Neural cell (in vitro differentiated cells): ENCODE results near the gene PACSIN2. TPM values are rescaled to one million over a fixed set of nuclear protein-coding genes. Genes with fewer than 3 reads are reported as not detected.

Experiments
- H2AFZ ChIP-seq: fragments of 200-600, 300-800 bp; sonication (generic), shearing (Covaris generic); 2 replicates; pipeline ENCODE4 v1.6.0; 2014; ENCODE audit warnings: low read depth, mild to moderate bottlenecking, antibody characterized with exemption, low read length, moderate library complexity
- H3F3A ChIP-seq: fragments of 200-600 bp; shearing (Covaris generic); 2 replicates; pipeline ENCODE4 v1.6.1; 2016; ENCODE audit warnings: mild to moderate bottlenecking, moderate library complexity, mixed read lengths, antibody characterized with exemption, low read length; ENCODE audit not compliant: insufficient read depth, poor library complexity, severe bottlenecking
- H3K27ac ChIP-seq: fragments of 200-600, 300-800 bp; sonication (generic), shearing (Covaris generic); 2 replicates; pipeline ENCODE4 v1.5.1; 2014; ENCODE audit warnings: mild to moderate bottlenecking, low read length, moderate library complexity
- H3K27me3 ChIP-seq: fragments of 300-800, 200-600 bp; sonication (generic), shearing (Covaris generic); 2 replicates; pipeline ENCODE4 v1.6.0; 2014; ENCODE audit warnings: mild to moderate bottlenecking, low read depth, low read length, moderate library complexity; ENCODE audit not compliant: insufficient read depth
- H3K36me3 ChIP-seq: fragments of 300-800, 200-600 bp; sonication (generic), shearing (Covaris generic); 2 replicates; pipeline ENCODE4 v1.5.1; 2014; ENCODE audit warnings: mild to moderate bottlenecking, antibody characterized with exemption, low read length, moderate library complexity; ENCODE audit not compliant: insufficient read depth
- H3K4me2 ChIP-seq: fragments of 300-800, 200-600 bp; sonication (generic), shearing (Covaris generic); 2 replicates; pipeline ENCODE4 v1.6.0; 2014; ENCODE audit warnings: mild to moderate bottlenecking, low read length
- H3K4me3 ChIP-seq: fragments of 300-800, 200-600 bp; sonication (generic), shearing (Covaris generic); 2 replicates; pipeline ENCODE4 v1.5.1; 2014; ENCODE audit warnings: mild to moderate bottlenecking, low read length, moderate library complexity
- H3K79me2 ChIP-seq: fragments of 200-600 bp; shearing (Covaris generic); replicated peaks from 2 replicates; pipeline ENCODE4 v1.6.0; 2014; ENCODE audit warnings: mild to moderate bottlenecking, low read length, moderate library complexity; ENCODE audit not compliant: insufficient read depth
- H3K9ac ChIP-seq: fragments of 300-800, 200-600 bp; sonication (generic), shearing (Covaris generic); 2 replicates; pipeline ENCODE4 v1.6.1; 2016; ENCODE audit warnings: mild to moderate bottlenecking, low read length, mixed read lengths
- H3K9me2 ChIP-seq: fragments of 200-600 bp; shearing (Covaris generic); 2 replicates; pipeline ENCODE4 v1.6.1; 2016; ENCODE audit warnings: mild to moderate bottlenecking, low read length, mixed read lengths; ENCODE audit not compliant: insufficient read depth
- H3K9me3 ChIP-seq: fragments of 200-600, 300-800 bp; sonication (generic), shearing (Covaris generic); 2 replicates; pipeline ENCODE4 v1.6.1; 2016; ENCODE audit warnings: mild to moderate bottlenecking, mixed run types, low read length, moderate library complexity, mixed read lengths
- H4K20me1 ChIP-seq: fragments of 200-600 bp; shearing (Covaris generic); 2 replicates; pipeline ENCODE4 v1.6.1; 2016; ENCODE audit warnings: mild to moderate bottlenecking, mixed run types; ENCODE audit not compliant: insufficient read depth
- EP300 ChIP-seq: fragments of 450-650 bp; conservative IDR thresholded peaks from 2 replicates; pipeline ENCODE4 v1.6.1; 2014; ENCODE audit warnings: antibody characterized with exemption, mild to moderate bottlenecking, moderate library complexity; ENCODE audit not compliant: poor library complexity, severe bottlenecking
- EZH2 ChIP-seq: fragments of 200-600, 300-800 bp; shearing (Covaris generic), sonication (generic); IDR thresholded peaks from 2 replicates; pipeline ENCODE4 v1.6.1; 2014; ENCODE audit warnings: antibody characterized with exemption, low read length, borderline replicate concordance, mild to moderate bottlenecking; ENCODE audit not compliant: insufficient read depth, poor library complexity, severe bottlenecking
- MXI1 ChIP-seq: fragments of 450-650 bp; conservative IDR thresholded peaks from 2 replicates; pipeline ENCODE4 v1.6.1; 2014; ENCODE audit warnings: antibody characterized with exemption, mild to moderate bottlenecking; ENCODE audit not compliant: poor library complexity, severe bottlenecking
- POLR2AphosphoS5 ChIP-seq: IDR thresholded peaks from 2 replicates; pipeline ENCODE4 v1.6.1; 2012
- RAD21 ChIP-seq: fragments of 450-650 bp; conservative IDR thresholded peaks from 2 replicates; pipeline ENCODE4 v1.6.1; 2014; ENCODE audit warnings: antibody characterized with exemption, mild to moderate bottlenecking, moderate library complexity
- SMC3 ChIP-seq: fragments of 450-650 bp; conservative IDR thresholded peaks from 2 replicates; pipeline ENCODE4 v1.6.1; 2014; ENCODE audit warnings: antibody characterized with exemption, mild to moderate bottlenecking, moderate library complexity; ENCODE audit not compliant: poor library complexity
- TAF1 ChIP-seq: IDR thresholded peaks from 2 replicates; pipeline ENCODE4 v1.6.1; 2012; ENCODE audit warnings: low read depth
- polyA plus RNA-seq: library from polyadenylated mRNA; depleted of rRNA; stranded (reverse); fragments of >200 nt; gene quantifications from 2 replicates; pipeline ENCODE4 v1.2.3, GENCODE V29; 2014
- TF ChIP-seq, protein P1 (sequence below): IDR thresholded peaks from 2 replicates; pipeline ENCODE4 v1.6.1; 2012; ENCODE audit warnings: borderline replicate concordance
- TF ChIP-seq, protein P2 (sequence below): fragments of 450-650 bp; IDR thresholded peaks from 2 replicates; pipeline ENCODE4 v1.5.1; 2014; ENCODE audit warnings: antibody characterized with exemption, mild to moderate bottlenecking, moderate library complexity; ENCODE audit not compliant: poor library complexity, severe bottlenecking

PACSIN2 gene
- polyA plus RNA-seq, 1 donor from 2014 or later = 47.2 TPM

DNA sequence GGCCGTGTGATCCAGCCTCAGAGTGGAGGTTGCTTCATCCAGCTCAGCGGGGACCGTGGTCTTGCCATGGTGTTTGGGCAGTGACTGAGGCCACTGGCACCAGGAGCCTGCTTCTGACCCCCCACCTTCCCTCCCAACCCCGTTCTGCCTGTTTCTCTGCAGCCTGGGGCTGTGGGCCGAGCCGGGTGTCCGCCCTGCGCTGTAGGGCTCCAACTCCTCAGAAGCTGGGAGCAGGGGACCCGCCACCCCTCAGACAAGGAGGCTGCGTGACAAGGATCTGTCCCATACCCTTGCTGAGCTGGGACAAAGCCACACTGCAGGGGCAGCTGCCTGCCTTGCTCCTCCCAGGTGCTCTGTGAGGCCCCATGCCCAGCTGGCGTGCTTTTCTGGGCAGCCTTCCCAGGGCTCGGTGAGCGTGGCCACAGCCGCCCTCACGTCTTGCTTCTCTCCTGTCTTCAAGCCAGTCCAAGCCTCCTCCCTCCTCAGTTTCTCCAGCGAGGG lies 146.1 kb downstream of the PACSIN2 start:
- Histone ChIP-seq H3K9me2 (no peaks in the 10 kb centered on the region), H3K79me2 (no peaks in the 10 kb centered on the region), H3K4me3 (no peak overlapping the region), H3F3A (no peaks in the 10 kb centered on the region), H3K27me3 (no peaks in the 10 kb centered on the region), H3K9me3 (no peaks in the 10 kb centered on the region), H3K9ac (no peak overlapping the region), H3K36me3 (no peaks in the 10 kb centered on the region), H3K4me2 (no peak overlapping the region), H4K20me1 (no peaks in the 10 kb centered on the region), H2AFZ (no peak overlapping the region), H3K27ac (no peak overlapping the region)
- TF ChIP-seq, protein P1, sequence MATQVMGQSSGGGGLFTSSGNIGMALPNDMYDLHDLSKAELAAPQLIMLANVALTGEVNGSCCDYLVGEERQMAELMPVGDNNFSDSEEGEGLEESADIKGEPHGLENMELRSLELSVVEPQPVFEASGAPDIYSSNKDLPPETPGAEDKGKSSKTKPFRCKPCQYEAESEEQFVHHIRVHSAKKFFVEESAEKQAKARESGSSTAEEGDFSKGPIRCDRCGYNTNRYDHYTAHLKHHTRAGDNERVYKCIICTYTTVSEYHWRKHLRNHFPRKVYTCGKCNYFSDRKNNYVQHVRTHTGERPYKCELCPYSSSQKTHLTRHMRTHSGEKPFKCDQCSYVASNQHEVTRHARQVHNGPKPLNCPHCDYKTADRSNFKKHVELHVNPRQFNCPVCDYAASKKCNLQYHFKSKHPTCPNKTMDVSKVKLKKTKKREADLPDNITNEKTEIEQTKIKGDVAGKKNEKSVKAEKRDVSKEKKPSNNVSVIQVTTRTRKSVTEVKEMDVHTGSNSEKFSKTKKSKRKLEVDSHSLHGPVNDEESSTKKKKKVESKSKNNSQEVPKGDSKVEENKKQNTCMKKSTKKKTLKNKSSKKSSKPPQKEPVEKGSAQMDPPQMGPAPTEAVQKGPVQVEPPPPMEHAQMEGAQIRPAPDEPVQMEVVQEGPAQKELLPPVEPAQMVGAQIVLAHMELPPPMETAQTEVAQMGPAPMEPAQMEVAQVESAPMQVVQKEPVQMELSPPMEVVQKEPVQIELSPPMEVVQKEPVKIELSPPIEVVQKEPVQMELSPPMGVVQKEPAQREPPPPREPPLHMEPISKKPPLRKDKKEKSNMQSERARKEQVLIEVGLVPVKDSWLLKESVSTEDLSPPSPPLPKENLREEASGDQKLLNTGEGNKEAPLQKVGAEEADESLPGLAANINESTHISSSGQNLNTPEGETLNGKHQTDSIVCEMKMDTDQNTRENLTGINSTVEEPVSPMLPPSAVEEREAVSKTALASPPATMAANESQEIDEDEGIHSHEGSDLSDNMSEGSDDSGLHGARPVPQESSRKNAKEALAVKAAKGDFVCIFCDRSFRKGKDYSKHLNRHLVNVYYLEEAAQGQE = no peak
- TF ChIP-seq SMC3 (no peak), TAF1 (no peak), EP300 (no peak), RAD21 (no peak), POLR2AphosphoS5 (no peak), EZH2 (no peak), MXI1 (no peak)
- TF ChIP-seq, protein P2, sequence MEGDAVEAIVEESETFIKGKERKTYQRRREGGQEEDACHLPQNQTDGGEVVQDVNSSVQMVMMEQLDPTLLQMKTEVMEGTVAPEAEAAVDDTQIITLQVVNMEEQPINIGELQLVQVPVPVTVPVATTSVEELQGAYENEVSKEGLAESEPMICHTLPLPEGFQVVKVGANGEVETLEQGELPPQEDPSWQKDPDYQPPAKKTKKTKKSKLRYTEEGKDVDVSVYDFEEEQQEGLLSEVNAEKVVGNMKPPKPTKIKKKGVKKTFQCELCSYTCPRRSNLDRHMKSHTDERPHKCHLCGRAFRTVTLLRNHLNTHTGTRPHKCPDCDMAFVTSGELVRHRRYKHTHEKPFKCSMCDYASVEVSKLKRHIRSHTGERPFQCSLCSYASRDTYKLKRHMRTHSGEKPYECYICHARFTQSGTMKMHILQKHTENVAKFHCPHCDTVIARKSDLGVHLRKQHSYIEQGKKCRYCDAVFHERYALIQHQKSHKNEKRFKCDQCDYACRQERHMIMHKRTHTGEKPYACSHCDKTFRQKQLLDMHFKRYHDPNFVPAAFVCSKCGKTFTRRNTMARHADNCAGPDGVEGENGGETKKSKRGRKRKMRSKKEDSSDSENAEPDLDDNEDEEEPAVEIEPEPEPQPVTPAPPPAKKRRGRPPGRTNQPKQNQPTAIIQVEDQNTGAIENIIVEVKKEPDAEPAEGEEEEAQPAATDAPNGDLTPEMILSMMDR = no peak

DNA sequence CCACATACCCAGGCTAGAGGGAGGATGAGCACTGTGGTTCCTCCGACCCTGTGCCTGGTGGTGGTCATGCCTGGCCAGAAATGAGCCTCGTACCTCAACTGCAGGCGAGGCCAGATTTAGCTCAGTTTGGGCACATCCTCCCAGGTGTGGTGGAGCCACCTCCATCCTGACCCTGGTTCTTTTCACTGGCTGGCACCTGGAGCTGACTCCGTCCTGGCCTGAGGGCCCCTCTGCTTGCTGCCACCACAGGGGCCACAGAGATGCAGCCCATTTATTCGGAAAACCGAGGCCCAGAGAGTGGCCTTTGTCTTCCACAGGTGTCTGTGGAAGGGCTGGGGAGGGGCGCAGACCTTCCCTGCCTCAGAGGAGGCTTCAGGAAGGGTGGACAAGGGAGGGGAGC lies 148.8 kb downstream of the PACSIN2 start:
- Histone ChIP-seq H3K36me3 (no peaks in the 10 kb centered on the region), H3K9ac (no peak overlapping the region), H4K20me1 (no peaks in the 10 kb centered on the region), H3K9me2 (no peaks in the 10 kb centered on the region), H3K27me3 (no peaks in the 10 kb centered on the region), H3K79me2 (no peaks in the 10 kb centered on the region), H3K27ac (no peak overlapping the region), H2AFZ (no peak overlapping the region), H3K4me2 (no peak overlapping the region), H3F3A (no peaks in the 10 kb centered on the region), H3K4me3 (no peak overlapping the region), H3K9me3 (no peaks in the 10 kb centered on the region)
- no peak for TF ChIP-seq SMC3
- TF ChIP-seq EZH2 = no peak
- TF ChIP-seq RAD21 = no peak
- no peak for TF ChIP-seq POLR2AphosphoS5
- TF ChIP-seq, protein P2 = no peak
- no peak for TF ChIP-seq MXI1
- no peak for TF ChIP-seq TAF1
- no peak for TF ChIP-seq EP300
- TF ChIP-seq, protein P1 = no peak
